Karpas-422 (cell line): ENCODE results near the gene SPINT2. TPM values are rescaled to one million over a fixed set of nuclear protein-coding genes. Genes with fewer than 3 reads are reported as not detected.
A peak's percentile ranks its signal among the peaks of the same experiment; 100 is the strongest.
"Not testable (repeated sequence)": the region's sequence is repeated elsewhere in the genome, so short reads cannot be mapped to it uniquely, and the experiment has no call there.

Source experiments
- DNase-seq: peaks from one replicate; pipeline ENCODE4 v3.0.0-alpha.2; 2015
- H2AFZ ChIP-seq: fragments of 200-600 bp; sonication (generic); 2 replicates; pipeline ENCODE4 v1.6.1; 2014; ENCODE audit warnings: antibody characterized with exemption, low read length, mixed read lengths
- H3K27ac ChIP-seq: fragments of 200-600 bp; sonication (generic); 2 replicates; pipeline ENCODE4 v1.5.1; 2014; ENCODE audit warnings: mild to moderate bottlenecking, low read length, moderate library complexity
- H3K27me3 ChIP-seq: fragments of 200-600 bp; sonication (generic); 2 replicates; pipeline ENCODE4 v1.6.1; 2014; ENCODE audit warnings: low read length, mixed read lengths
- H3K36me3 ChIP-seq: fragments of 200-600 bp; sonication (generic); 2 replicates; pipeline ENCODE4 v1.6.1; 2014; ENCODE audit warnings: low read length, mixed read lengths; ENCODE audit not compliant: insufficient read depth
- H3K4me1 ChIP-seq: fragments of 200-600 bp; sonication (generic); 2 replicates; pipeline ENCODE4 v1.6.1; 2014; ENCODE audit warnings: mild to moderate bottlenecking, low read length, mixed read lengths
- H3K4me2 ChIP-seq: fragments of 200-600 bp; sonication (generic); 2 replicates; pipeline ENCODE4 v1.6.1; 2014; ENCODE audit warnings: low read length, low read depth, mild to moderate bottlenecking; ENCODE audit not compliant: poor library complexity, severe bottlenecking
- H3K4me3 ChIP-seq: fragments of 200-600 bp; sonication (generic); 2 replicates; pipeline ENCODE4 v1.5.1; 2014; ENCODE audit warnings: mild to moderate bottlenecking, antibody characterized with exemption, low read length, mixed read lengths
- H3K79me2 ChIP-seq: fragments of 200-600 bp; sonication (generic); 2 replicates; pipeline ENCODE4 v1.6.1; 2014; ENCODE audit warnings: mild to moderate bottlenecking, low read length, mixed read lengths
- H3K9ac ChIP-seq: fragments of 200-600 bp; sonication (generic); 2 replicates; pipeline ENCODE4 v1.6.0; 2014; ENCODE audit warnings: low read length
- H3K9me2 ChIP-seq: fragments of 200-600 bp; sonication (generic), shearing (Covaris generic); replicated peaks from 2 replicates; pipeline ENCODE4 v1.6.0; 2014; ENCODE audit warnings: mild to moderate bottlenecking, low read length, moderate library complexity; ENCODE audit not compliant: insufficient read depth
- H3K9me3 ChIP-seq: fragments of 300-700, 200-600 bp; sonication (generic); 2 replicates; pipeline ENCODE4 v1.6.1; 2014; ENCODE audit warnings: low read length, mixed read lengths
- H4K20me1 ChIP-seq: fragments of 200-600 bp; sonication (generic); 2 replicates; pipeline ENCODE4 v1.6.1; 2014; ENCODE audit warnings: mild to moderate bottlenecking, antibody characterized with exemption, low read length, low read depth; ENCODE audit not compliant: insufficient read depth
- total RNA-seq: library from RNA; depleted of rRNA; stranded (reverse); fragments of >200 nt; shearing (Covaris generic); gene quantifications from 2 replicates; pipeline ENCODE4 v1.2.3, GENCODE V29; 2014; ENCODE audit warnings: low replicate concordance

SPINT2 gene
- total RNA-seq, 1 experiment from 2014 or later, result 0.22 TPM

GRCh38 chr19:38230506-38231133, 33.8 kb upstream of the SPINT2 start:
- H3K9me2 ChIP-seq, H3K9me3 ChIP-seq, H3K9ac ChIP-seq, H3K27ac ChIP-seq, H2AFZ ChIP-seq, H4K20me1 ChIP-seq, H3K79me2 ChIP-seq, H3K27me3 ChIP-seq, DNase-seq, H3K4me3 ChIP-seq, H3K4me2 ChIP-seq, H3K36me3 ChIP-seq: not testable (repeated sequence)
- H3K4me1 ChIP-seq, result peaks cover 15% of the 10 kb centered on the region

GRCh38 chr19:38231918-38232317, 32.5 kb upstream of the SPINT2 start:
- Histone ChIP-seq H3K9me2 (no peaks in the 10 kb centered on the region), H3K4me1 (peaks cover 15% of the 10 kb centered on the region), H2AFZ (no peak overlapping the region), H3K36me3 (no peaks in the 10 kb centered on the region), H3K27ac (no peak overlapping the region), H3K9ac (no peak overlapping the region), H3K4me2 (no peak overlapping the region), H3K79me2 (no peaks in the 10 kb centered on the region), H3K9me3 (no peaks in the 10 kb centered on the region), H4K20me1 (no peaks in the 10 kb centered on the region), H3K27me3 (no peaks in the 10 kb centered on the region), H3K4me3 (no peak overlapping the region)
- DNase-seq, result no peak

GRCh38 chr19:38233740-38234251, 30.6 kb upstream of the SPINT2 start:
- Histone ChIP-seq H3K4me2 (no peak overlapping the region), H4K20me1 (no peaks in the 10 kb centered on the region), H3K9me2 (no peaks in the 10 kb centered on the region), H3K79me2 (no peaks in the 10 kb centered on the region), H3K4me1 (peaks cover 9% of the 10 kb centered on the region), H3K27ac (no peak overlapping the region), H2AFZ (no peak overlapping the region), H3K9ac (no peak overlapping the region), H3K4me3 (no peak overlapping the region), H3K27me3 (no peaks in the 10 kb centered on the region), H3K9me3 (no peaks in the 10 kb centered on the region), H3K36me3 (no peaks in the 10 kb centered on the region)
- DNase-seq, result peak; percentile 93

GRCh38 chr19:38234615-38235014, 29.8 kb upstream of the SPINT2 start:
- peaks cover 4% of the 10 kb centered on the region for H3K4me1 ChIP-seq
- H3K9me3 ChIP-seq, result no peaks in the 10 kb centered on the region
- no peaks in the 10 kb centered on the region for H3K9me2 ChIP-seq
- DNase-seq, result no peak
- H3K27ac ChIP-seq, result no peak overlapping the region
- H3K36me3 ChIP-seq, result no peaks in the 10 kb centered on the region
- H3K9ac ChIP-seq, result no peak overlapping the region
- H3K4me3 ChIP-seq, result no peak overlapping the region
- H4K20me1 ChIP-seq, result no peaks in the 10 kb centered on the region
- H3K79me2 ChIP-seq, result no peaks in the 10 kb centered on the region
- H3K27me3 ChIP-seq, result no peaks in the 10 kb centered on the region
- H2AFZ ChIP-seq, result no peak overlapping the region
- H3K4me2 ChIP-seq, result no peak overlapping the region

- no peaks in the 10 kb centered on the region for H3K9me2 ChIP-seq
- no peak overlapping the region for H3K4me2 ChIP-seq
- no peaks in the 10 kb centered on the region for H4K20me1 ChIP-seq
- no peak overlapping the region for H3K9ac ChIP-seq
- H3K36me3 ChIP-seq, result no peaks in the 10 kb centered on the region
- H2AFZ ChIP-seq, result no peak overlapping the region
- H3K79me2 ChIP-seq, result no peaks in the 10 kb centered on the region
- DNase-seq, result no peak
- H3K9me3 ChIP-seq, result no peaks in the 10 kb centered on the region
- H3K4me1 ChIP-seq, result peaks cover 2% of the 10 kb centered on the region
- H3K27ac ChIP-seq, result no peak overlapping the region
- H3K27me3 ChIP-seq, result no peaks in the 10 kb centered on the region
- H3K4me3 ChIP-seq, result no peak overlapping the region
Observed at GRCh38 chr19:38239816-38240215, 24.6 kb upstream of the SPINT2 start.

GRCh38 chr19:38243279-38243673, 21.1 kb upstream of the SPINT2 start:
- H3K27me3 ChIP-seq, result no peaks in the 10 kb centered on the region
- no peak for DNase-seq
- H3K9me2 ChIP-seq, result no peaks in the 10 kb centered on the region
- H3K4me3 ChIP-seq, result peak overlapping the region; percentile 43; the same call in 1 of the 2 replicates
- no peak overlapping the region for H3K9ac ChIP-seq
- H2AFZ ChIP-seq, result no peak overlapping the region
- H3K9me3 ChIP-seq, result no peaks in the 10 kb centered on the region
- H4K20me1 ChIP-seq, result no peaks in the 10 kb centered on the region
- H3K79me2 ChIP-seq, result no peaks in the 10 kb centered on the region
- peak overlapping the region; percentile 65 for H3K4me2 ChIP-seq
- no peak overlapping the region for H3K27ac ChIP-seq
- H3K36me3 ChIP-seq, result no peaks in the 10 kb centered on the region
- peaks cover 2% of the 10 kb centered on the region for H3K4me1 ChIP-seq

GRCh38 chr19:38245826-38246498, 18.4 kb upstream of the SPINT2 start:
- no peak overlapping the region for H3K4me3 ChIP-seq
- no peaks in the 10 kb centered on the region for H3K9me3 ChIP-seq
- no peaks in the 10 kb centered on the region for H3K27me3 ChIP-seq
- H3K79me2 ChIP-seq, result no peaks in the 10 kb centered on the region
- H3K27ac ChIP-seq, result no peak overlapping the region
- H3K4me1 ChIP-seq, result peaks cover 2% of the 10 kb centered on the region
- H3K9me2 ChIP-seq, result no peaks in the 10 kb centered on the region
- H2AFZ ChIP-seq, result no peak overlapping the region
- no peak overlapping the region for H3K4me2 ChIP-seq
- DNase-seq, result no peak
- no peak overlapping the region for H3K9ac ChIP-seq
- no peaks in the 10 kb centered on the region for H3K36me3 ChIP-seq
- H4K20me1 ChIP-seq, result no peaks in the 10 kb centered on the region

- no peak for DNase-seq
- Histone ChIP-seq H3K4me2 (no peak overlapping the region), H3K9ac (no peak overlapping the region), H3K27ac (no peak overlapping the region), H3K4me1 (peaks cover 2% of the 10 kb centered on the region), H3K79me2 (no peaks in the 10 kb centered on the region), H2AFZ (no peak overlapping the region), H3K9me2 (no peaks in the 10 kb centered on the region), H3K9me3 (no peaks in the 10 kb centered on the region), H3K4me3 (no peak overlapping the region), H4K20me1 (no peaks in the 10 kb centered on the region), H3K27me3 (no peaks in the 10 kb centered on the region), H3K36me3 (no peaks in the 10 kb centered on the region)
Observed at GRCh38 chr19:38247126-38247525, 17.2 kb upstream of the SPINT2 start.
